ENCODE measurements around the gene IL37. TPM values are rescaled to one million over a fixed set of nuclear protein-coding genes. Genes with fewer than 3 reads are reported as not detected.
A peak's percentile ranks its signal among the peaks of the same experiment; 100 is the strongest.
"Not testable (repeated sequence)": the region's sequence is repeated elsewhere in the genome, so short reads cannot be mapped to it uniquely, and the experiment has no call there.

The IL37 gene
- total RNA-seq, 1 donor from 2014 or later = not detected

GRCh38 chr2:112887964-112888749 is 22.8 kb upstream of the IL37 start:
- no peak overlapping the region for H3K4me3 ChIP-seq (ENCODE audit: low read depth, low read length)
- no peak for DNase-seq (ENCODE audit: low read depth)
- no peak for TF ChIP-seq CTCF (conservative IDR thresholded peaks at IDR 0.05; ENCODE audit: low read depth, low read length)

GRCh38 chr2:112889976-112890375 is 21.0 kb upstream of the IL37 start:
- DNase-seq (ENCODE audit: low read depth) = no peak
- no peak for TF ChIP-seq CTCF (conservative IDR thresholded peaks at IDR 0.05; ENCODE audit: low read depth, low read length)
- H3K4me3 ChIP-seq (ENCODE audit: low read depth, low read length) = no peak overlapping the region

DNA sequence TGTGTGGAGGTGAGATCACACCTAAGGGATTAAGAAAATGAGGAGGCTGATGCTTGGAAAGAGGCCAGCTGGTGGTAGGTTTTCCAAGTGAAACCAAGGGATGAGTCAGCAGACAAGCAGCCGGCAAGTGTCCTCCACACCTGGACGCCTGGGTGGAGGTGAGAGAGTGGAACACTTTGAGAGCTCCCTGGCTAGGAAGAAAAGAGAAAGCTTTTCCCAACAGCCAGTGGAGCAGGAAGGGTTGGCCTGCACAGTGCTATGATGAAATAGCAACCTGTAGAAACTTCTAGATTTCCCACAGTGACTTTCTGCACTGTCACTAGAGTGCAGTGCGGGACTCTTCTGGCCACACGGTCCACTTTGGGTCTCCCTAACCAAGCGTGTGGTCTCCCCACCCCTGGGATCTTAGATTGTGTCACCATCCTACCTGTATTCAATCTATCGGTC is 19.6 kb upstream of the IL37 start:
- peak; percentile 38 for DNase-seq (ENCODE audit: low read depth)
- no peak overlapping the region for H3K4me3 ChIP-seq (ENCODE audit: low read depth, low read length)
- TF ChIP-seq CTCF (conservative IDR thresholded peaks at IDR 0.05; ENCODE audit: low read depth, low read length) = no peak

DNA sequence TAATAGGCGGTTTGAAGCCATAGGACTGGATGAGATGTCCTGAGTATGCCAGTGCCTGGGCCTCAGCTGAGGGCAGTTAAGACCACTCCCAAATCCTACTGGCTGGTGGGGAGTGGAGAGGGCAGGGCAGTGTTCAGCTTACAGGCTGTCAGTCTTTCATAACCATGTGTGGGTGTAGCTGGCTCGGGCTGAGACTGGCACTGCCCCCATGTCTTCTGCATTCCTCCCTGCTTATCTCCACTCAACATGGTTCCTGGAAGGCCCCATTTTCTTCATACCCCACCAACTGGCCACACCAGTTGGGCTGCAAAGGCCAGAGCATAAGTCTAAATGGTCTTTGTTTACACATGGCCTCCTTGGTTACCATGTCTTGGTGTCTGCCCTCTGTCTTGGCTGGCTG is 17.2 kb upstream of the IL37 start:
- TF ChIP-seq CTCF (conservative IDR thresholded peaks at IDR 0.05; ENCODE audit: low read depth, low read length) = no peak

DNA sequence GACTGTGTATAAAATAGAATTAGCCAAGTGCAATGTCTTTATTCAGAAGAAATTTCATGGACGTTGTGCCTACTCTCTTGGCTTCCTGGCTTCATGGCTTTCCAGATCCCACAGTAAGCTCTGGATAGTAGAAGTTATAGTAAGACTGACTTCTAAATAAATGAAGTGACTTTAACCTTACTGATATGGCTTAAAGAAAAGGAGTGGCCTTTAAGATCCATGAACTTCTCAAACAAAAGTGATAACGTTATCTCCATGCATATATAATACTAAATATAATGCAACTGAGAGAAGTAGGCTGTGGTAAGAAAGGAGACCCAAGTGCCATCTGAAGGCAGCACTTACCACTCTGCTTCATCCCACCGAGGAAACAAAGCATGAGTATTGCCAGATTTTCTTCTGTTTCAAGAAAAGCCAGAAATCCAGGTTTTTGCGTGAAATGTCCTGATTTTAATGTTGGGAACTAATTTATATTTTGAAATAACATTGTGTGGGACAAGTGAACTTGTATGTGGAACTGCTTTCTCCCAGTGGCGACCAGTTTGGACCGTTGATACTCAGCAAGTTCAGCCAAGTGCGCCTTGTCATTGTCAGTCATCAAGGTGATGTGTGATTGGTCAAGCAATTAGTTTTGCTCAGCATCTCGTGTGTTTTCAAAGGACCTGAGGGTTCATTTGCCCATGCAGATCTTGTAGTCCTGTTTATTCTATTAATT is 13.9 kb upstream of the IL37 start:
- no peak for DNase-seq (ENCODE audit: low read depth)
- TF ChIP-seq CTCF (conservative IDR thresholded peaks at IDR 0.05; ENCODE audit: low read depth, low read length) = no peak
- no peak overlapping the region for H3K4me3 ChIP-seq (ENCODE audit: low read depth, low read length)

More for the DNA sequence above, 17.2 kb upstream of the IL37 start:
- DNase-seq (ENCODE audit: low read depth) = no peak
- no peak overlapping the region for H3K4me3 ChIP-seq (ENCODE audit: low read depth, low read length)

- no peak overlapping the region for H3K4me3 ChIP-seq (ENCODE audit: low read depth, low read length)
- DNase-seq (ENCODE audit: low read depth) = no peak
- TF ChIP-seq CTCF (conservative IDR thresholded peaks at IDR 0.05; ENCODE audit: low read depth, low read length) = no peak
Observed at GRCh38 chr2:112897624-112897978, 13.4 kb upstream of the IL37 start.

GRCh38 chr2:112901431-112902065 is 9.4 kb upstream of the IL37 start:
- not testable (repeated sequence) for DNase-seq (ENCODE audit: low read depth)

More at GRCh38 chr2:112901431-112902065, 9.4 kb upstream of the IL37 start:
- not testable (repeated sequence) for H3K4me3 ChIP-seq (ENCODE audit: low read depth, low read length)
